NCI-H526 treated with DMSO at 0.1 percent for 48 hours (cell line): ENCODE results near the gene CDR2.
"Not testable (repeated sequence)": the region's sequence is repeated elsewhere in the genome, so short reads cannot be mapped to it uniquely, and the experiment has no call there.

ENCODE experiments used
- DNase-seq: peaks from one replicate; lab custom pipeline; 2025; lab: John Stamatoyannopoulos, UW

Gene CDR2

GRCh38 chr16:22307838-22308237 lies 66.6 kb downstream of the CDR2 start:
- DNase-seq = no peak

- DNase-seq = no peak
Observed at GRCh38 chr16:22306788-22307187, 67.6 kb downstream of the CDR2 start.

GRCh38 chr16:22304411-22304810 lies 70.0 kb downstream of the CDR2 start:
- no peak for DNase-seq

GRCh38 chr16:22302776-22303363 lies 71.5 kb downstream of the CDR2 start:
- no peak for DNase-seq

GRCh38 chr16:22301423-22301822 lies 73.0 kb downstream of the CDR2 start:
- not testable (repeated sequence) for DNase-seq

GRCh38 chr16:22300427-22301071 lies 73.9 kb downstream of the CDR2 start:
- DNase-seq = no peak

- DNase-seq = no peak
Observed at GRCh38 chr16:22299036-22299435, 75.4 kb downstream of the CDR2 start.

DNA sequence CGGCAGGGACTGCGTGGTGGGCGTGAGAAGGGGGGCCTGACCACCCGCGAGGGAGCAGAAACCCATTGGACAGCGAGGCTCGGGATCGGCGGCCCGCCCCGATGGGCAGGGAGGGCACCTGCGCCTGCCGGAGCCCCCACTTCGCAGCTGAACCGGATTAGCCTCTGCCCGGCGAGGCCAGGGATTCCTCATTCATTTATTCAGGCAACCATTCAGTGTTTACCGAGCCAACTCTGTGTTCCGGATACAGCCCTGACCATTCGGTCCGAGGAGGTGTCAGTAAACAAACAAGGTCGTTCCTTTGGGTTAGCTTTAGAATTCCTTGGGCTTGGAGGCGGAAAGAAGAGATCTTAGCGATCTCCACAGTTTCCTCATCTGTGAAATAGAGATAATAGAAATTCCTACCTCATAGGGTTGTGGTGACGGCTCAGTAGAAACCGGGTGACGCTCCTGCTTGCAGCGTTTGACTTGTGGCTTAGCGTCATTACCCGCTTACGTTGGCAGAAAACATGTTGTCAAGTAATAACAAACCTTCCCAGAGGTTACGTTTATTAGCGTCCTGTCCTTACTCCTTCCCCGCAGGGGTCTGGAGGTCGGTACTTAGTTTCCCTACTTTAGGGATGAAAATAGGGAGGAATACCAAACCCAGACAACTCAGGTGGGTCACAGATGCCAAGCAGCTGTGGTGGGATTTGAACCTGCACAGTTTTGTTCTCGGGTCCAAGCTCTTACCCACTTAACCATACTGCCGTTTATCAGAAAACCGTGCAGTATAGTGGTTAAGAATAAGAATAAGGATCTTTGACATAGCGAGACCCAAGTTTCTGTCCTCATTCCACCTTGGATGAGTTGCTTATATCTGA lies 76.3 kb downstream of the CDR2 start:
- peak; percentile 85 for DNase-seq

- peak; percentile 91 for DNase-seq
Observed at GRCh38 chr16:22297114-22297870, 77.1 kb downstream of the CDR2 start, which contains the start of gene POLR3E. Gene POLR3E, plus strand, starts transcription at chr16:22297409. Its CDS starts 5,560 bp downstream, at chr16:22302969.

- DNase-seq = no peak
Observed at GRCh38 chr16:22296225-22297113, 78.0 kb downstream of the CDR2 start.
